GM12875 (cell line): ENCODE results near the gene KIF21B.

Experiments
- H3K4me3 ChIP-seq: one replicate; pipeline ENCODE4 v1.5.1; 2011; ENCODE audit warnings: low read depth, low read length, control low read depth
- CTCF ChIP-seq: IDR thresholded peaks from 2 replicates; pipeline ENCODE4 v1.5.1; 2011; ENCODE audit warnings: low read depth, mild to moderate bottlenecking, control low read depth, inconsistent platforms, low read length, moderate library complexity, borderline replicate concordance; ENCODE audit not compliant: insufficient read depth

The KIF21B gene

GRCh38 chr1:200971955-200972711, 51.4 kb downstream of the KIF21B start:
- no peak overlapping the region for H3K4me3 ChIP-seq
- TF ChIP-seq CTCF: peak; percentile 72

- no peak overlapping the region for H3K4me3 ChIP-seq
- no peak for TF ChIP-seq CTCF
Observed at GRCh38 chr1:200971428-200971903, 52.0 kb downstream of the KIF21B start.

GRCh38 chr1:200970771-200971427, 52.6 kb downstream of the KIF21B start:
- no peak overlapping the region for H3K4me3 ChIP-seq
- no peak for TF ChIP-seq CTCF

- no peak overlapping the region for H3K4me3 ChIP-seq
- TF ChIP-seq CTCF: peak; percentile 35; the same call in 1 of the 2 replicates
Observed at GRCh38 chr1:200969726-200970561, 53.6 kb downstream of the KIF21B start.

GRCh38 chr1:200968469-200969410, 54.8 kb downstream of the KIF21B start:
- no peak for TF ChIP-seq CTCF
- H3K4me3 ChIP-seq: no peak overlapping the region
